Measurements from ENCODE around the gene SMAD7. TPM values are rescaled to one million over a fixed set of nuclear protein-coding genes. Genes with fewer than 3 reads are reported as not detected.
A peak's percentile ranks its signal among the peaks of the same experiment; 100 is the strongest.

The SMAD7 gene
- total RNA-seq (ENCODE audit: insufficient read depth, low replicate concordance), result 54.4 TPM

- peak; percentile 38 for DNase-seq (ENCODE audit: low spot score)
Measured at GRCh38 chr18:48950536-48951447, at the start of gene SMAD7. Gene SMAD7 (minus strand): TSS chr18:48950965. CDS start chr18:48950424, 541 bp downstream.

GRCh38 chr18:48999569-48999968 is 48.8 kb upstream of the SMAD7 start:
- DNase-seq (ENCODE audit: low spot score), result no peak

GRCh38 chr18:48997985-48998831 is 47.4 kb upstream of the SMAD7 start:
- peak; percentile 63 for DNase-seq (ENCODE audit: low spot score)

- no peak for DNase-seq (ENCODE audit: low spot score)
Measured at GRCh38 chr18:48997681-48997984, 46.9 kb upstream of the SMAD7 start.

- peak; percentile 75 for DNase-seq (ENCODE audit: low spot score)
Measured at GRCh38 chr18:48996901-48997463, 46.2 kb upstream of the SMAD7 start.

GRCh38 chr18:48996041-48996440 is 45.3 kb upstream of the SMAD7 start:
- DNase-seq (ENCODE audit: low spot score), result no peak

GRCh38 chr18:48994926-48995835 is 44.4 kb upstream of the SMAD7 start:
- no peak for DNase-seq (ENCODE audit: low spot score)

GRCh38 chr18:48994044-48994651 is 43.4 kb upstream of the SMAD7 start:
- DNase-seq (ENCODE audit: low spot score), result peak; percentile 51

GRCh38 chr18:48993586-48993985 is 42.8 kb upstream of the SMAD7 start:
- DNase-seq (ENCODE audit: low spot score), result no peak

- no peak for DNase-seq (ENCODE audit: low spot score)
Measured at GRCh38 chr18:48992791-48993555, 42.2 kb upstream of the SMAD7 start.

- no peak for DNase-seq (ENCODE audit: low spot score)
Measured at GRCh38 chr18:48992133-48992532, 41.4 kb upstream of the SMAD7 start.

GRCh38 chr18:48991676-48992075 is 40.9 kb upstream of the SMAD7 start:
- DNase-seq (ENCODE audit: low spot score), result no peak

GRCh38 chr18:48991319-48991660 is 40.5 kb upstream of the SMAD7 start:
- no peak for DNase-seq (ENCODE audit: low spot score)

- DNase-seq (ENCODE audit: low spot score), result peak; percentile 45
Measured at GRCh38 chr18:48990481-48991318, 39.9 kb upstream of the SMAD7 start.

- DNase-seq (ENCODE audit: low spot score), result peak; percentile 32
Measured at GRCh38 chr18:48989304-48990303, 38.8 kb upstream of the SMAD7 start.

- no peak for DNase-seq (ENCODE audit: low spot score)
Measured at GRCh38 chr18:48988508-48989303, 37.9 kb upstream of the SMAD7 start.

- DNase-seq (ENCODE audit: low spot score), result no peak
Measured at GRCh38 chr18:48987821-48988220, 37.1 kb upstream of the SMAD7 start.

Data from umbilical cord (tissue), 2 donors.